Heart right ventricle (tissue), 16 donors: ENCODE measurements around the gene TXNRD1. TPM values are rescaled to one million over a fixed set of nuclear protein-coding genes. Genes with fewer than 3 reads are reported as not detected.

Experiments used
- ATAC-seq, 8 donors: fragments of 200-7000 bp; cut with Tn5 transposase; one replicate each; pipeline ENCODE4 v1.9.1; 2020; ENCODE audit warnings: mild to moderate bottlenecking in 8 of 8, moderate library complexity in 8 of 8, moderate number of reproducible peaks in 1 of 8
- DNase-seq, 2 donors: peaks; one replicate each; pipeline ENCODE4 v3.0.0-alpha.2; 2020
- H3K27ac ChIP-seq, 10 donors: fragments of 200-600 bp; sonication (generic) in 2 of 10; one replicate each; pipeline versions ENCODE4 v1.5.0 to v1.8.0; 2020 to 2022; ENCODE audit warnings: mild to moderate bottlenecking in 3 of 10
- H3K27me3 ChIP-seq, 7 donors: fragments of 200-600 bp; one replicate each; pipeline ENCODE4 v1.8.0; 2021 to 2022; ENCODE audit warnings: mild to moderate bottlenecking in 2 of 7
- H3K36me3 ChIP-seq, 9 donors: fragments of 200-600 bp; sonication (generic) in 1 of 9; one replicate each; pipeline versions ENCODE4 v1.5.0 to v1.8.0; 2020 to 2022; ENCODE audit warnings: mild to moderate bottlenecking in 2 of 9
- H3K4me1 ChIP-seq, 9 donors: fragments of 200-600 bp; sonication (generic) in 1 of 9; one replicate each; pipeline versions ENCODE4 v1.5.0 to v1.8.0; 2020 to 2022; ENCODE audit warnings: mild to moderate bottlenecking in 4 of 9
- H3K4me3 ChIP-seq, 10 donors: fragments of 200-600 bp; sonication (generic) in 2 of 10; one replicate each; pipeline versions ENCODE4 v1.5.0 to v1.8.0; 2020 to 2022; ENCODE audit warnings: mild to moderate bottlenecking in 7 of 10, moderate library complexity in 2 of 10
- H3K9me3 ChIP-seq, 11 donors: fragments of 200-600 bp in 10 of 11; sonication (generic) in 2 of 11; one replicate each; pipeline versions ENCODE4 v1.5.0 to v1.8.0; 2013 to 2022; ENCODE audit warnings: mild to moderate bottlenecking in 2 of 11, control low read depth in 1 of 11, moderate library complexity in 1 of 11
- WGBS, 2 donors: extraction: QIAGEN DNeasy Blood & Tissue Kit; methylation state at CpG; one replicate each; pipeline ENCODE4 v1.1.7; 2013; ENCODE audit warnings: inconsistent platforms in 1 of 2; 5-methylcytosine and 5-hydroxymethylcytosine counted together
- intact Hi-C, 10 donors: fragments of 100-400 bp; cut with DNase I; formaldehyde crosslinking; loops; one replicate each; pipeline versions ENCODE4 v1.11.1 to v1.14.2; 2022
- polyA plus RNA-seq, 2 donors: library from polyadenylated mRNA; stranded (reverse); fragments of 200-250 nt; gene quantifications; one replicate each; pipeline ENCODE4 v1.2.3, GENCODE V29; 2013
- total RNA-seq, 10 donors: library from RNA; stranded (reverse); fragmentation: NEBNext Ultra II Directional in 3 of 10; extraction: Animal tissue kit (Norgen Biotek cat#: 25700) in 3 of 10; gene quantifications; one replicate each; pipeline versions ENCODE4 v1.2.1 to v1.2.4, GENCODE V29; 2021 to 2023
- TF ChIP-seq, protein P1 (sequence below), 9 donors: fragments of 200-600 bp; sonication (generic) in 2 of 9; IDR thresholded peaks; one replicate each; pipeline versions ENCODE4 v1.5.0 to v1.8.0; 2021 to 2022; ENCODE audit warnings: antibody characterized with exemption in 9 of 9, mild to moderate bottlenecking in 5 of 9, moderate library complexity in 1 of 9
- donor health status: Arrhythmogenic right ventricular cardiomyopathy.
- donor health status: ischemic (EF 13 %, LVEDD 7.1; RV severe dilation, severe dysfunction).
- donor health status: healthy with polysubstance abuse.
- donor health status: DM: no; HTN: yes; CAD: no.
- donor health status: DM: no; HTN: no; CAD: no.
- donor health status: ischemic (EF 25% LVEDD 6.9; RV normal size, moderate dysfunction).
- donor health status: ischemic (EF 25% LVEDD 5.7; RV mildly dilated, moderate dysfunction).
- donor health status: healthy.
- donor health status: DM: yes; HTN: yes; CAD: no.
- donor health status: Ischemic cardiomyopathy.
- donor health status: ischemic (EF 35%, LVEDD 5.7; RV mildly dilated, moderate dysfunction).
- donor health status: nonischemic (EF 11% LVEDD 7.7; RV severe dilation, severe dysfunction).
- donor health status: DM: yes; HTN: yes; CAD: no.
- donor health status: PGD.
- donor health status: ischemic (EF 29% LVEDD 5.4; RV normal size, mild dysfunction).
- donor health status: nonischemic (EF 23%, LVEDD 6.1; RV moderate dilation, normal function).

Gene TXNRD1
- total and polyA plus RNA-seq, 12 donors, result 20.6 to 113 (median 79.5) TPM

- DNase-seq, result no peak
- H3K27me3 ChIP-seq, result no peaks in the 10 kb centered on the region
- no peak for ATAC-seq
- intact Hi-C loops, result no loop called here
- no peaks in the 10 kb centered on the region for H3K36me3 ChIP-seq
- no peak overlapping the region for H3K27ac ChIP-seq
- peaks cover 3 to 34% (median 12%) of the 10 kb centered on the region in 9 donors for H3K4me1 ChIP-seq
- TF ChIP-seq, protein P1, sequence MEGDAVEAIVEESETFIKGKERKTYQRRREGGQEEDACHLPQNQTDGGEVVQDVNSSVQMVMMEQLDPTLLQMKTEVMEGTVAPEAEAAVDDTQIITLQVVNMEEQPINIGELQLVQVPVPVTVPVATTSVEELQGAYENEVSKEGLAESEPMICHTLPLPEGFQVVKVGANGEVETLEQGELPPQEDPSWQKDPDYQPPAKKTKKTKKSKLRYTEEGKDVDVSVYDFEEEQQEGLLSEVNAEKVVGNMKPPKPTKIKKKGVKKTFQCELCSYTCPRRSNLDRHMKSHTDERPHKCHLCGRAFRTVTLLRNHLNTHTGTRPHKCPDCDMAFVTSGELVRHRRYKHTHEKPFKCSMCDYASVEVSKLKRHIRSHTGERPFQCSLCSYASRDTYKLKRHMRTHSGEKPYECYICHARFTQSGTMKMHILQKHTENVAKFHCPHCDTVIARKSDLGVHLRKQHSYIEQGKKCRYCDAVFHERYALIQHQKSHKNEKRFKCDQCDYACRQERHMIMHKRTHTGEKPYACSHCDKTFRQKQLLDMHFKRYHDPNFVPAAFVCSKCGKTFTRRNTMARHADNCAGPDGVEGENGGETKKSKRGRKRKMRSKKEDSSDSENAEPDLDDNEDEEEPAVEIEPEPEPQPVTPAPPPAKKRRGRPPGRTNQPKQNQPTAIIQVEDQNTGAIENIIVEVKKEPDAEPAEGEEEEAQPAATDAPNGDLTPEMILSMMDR (IDR thresholded peaks at IDR 0.05), result no peak
- no peaks in the 10 kb centered on the region for H3K9me3 ChIP-seq
- no peak overlapping the region for H3K4me3 ChIP-seq
- 85 to 89% methylated on average over 10 of the region's 10 CpGs for WGBS, 2 donors
Observed at GRCh38 chr12:104175726-104176247, 39.8 kb upstream of the TXNRD1 start.

GRCh38 chr12:104177336-104177662 lies 38.3 kb upstream of the TXNRD1 start:
- TF ChIP-seq, protein P1 (IDR thresholded peaks at IDR 0.05), result no peak
- Histone ChIP-seq H3K27ac (peak overlapping the region in 4 of 10 donors; percentile 7 to 77 (median 20)), H3K4me1 (peaks cover 3 to 46% (median 13%) of the 10 kb centered on the region in 9 donors), H3K36me3 (no peaks in the 10 kb centered on the region), H3K27me3 (no peaks in the 10 kb centered on the region), H3K4me3 (no peak overlapping the region), H3K9me3 (peaks cover 0 to 1% (median 0%) of the 10 kb centered on the region in 11 donors)
- DNase-seq (no peak), ATAC-seq (no peak)
- WGBS, 2 donors, result 41 to 49% methylated on average over 2 of the region's 2 CpGs
- intact Hi-C loops, result no loop called here

DNA sequence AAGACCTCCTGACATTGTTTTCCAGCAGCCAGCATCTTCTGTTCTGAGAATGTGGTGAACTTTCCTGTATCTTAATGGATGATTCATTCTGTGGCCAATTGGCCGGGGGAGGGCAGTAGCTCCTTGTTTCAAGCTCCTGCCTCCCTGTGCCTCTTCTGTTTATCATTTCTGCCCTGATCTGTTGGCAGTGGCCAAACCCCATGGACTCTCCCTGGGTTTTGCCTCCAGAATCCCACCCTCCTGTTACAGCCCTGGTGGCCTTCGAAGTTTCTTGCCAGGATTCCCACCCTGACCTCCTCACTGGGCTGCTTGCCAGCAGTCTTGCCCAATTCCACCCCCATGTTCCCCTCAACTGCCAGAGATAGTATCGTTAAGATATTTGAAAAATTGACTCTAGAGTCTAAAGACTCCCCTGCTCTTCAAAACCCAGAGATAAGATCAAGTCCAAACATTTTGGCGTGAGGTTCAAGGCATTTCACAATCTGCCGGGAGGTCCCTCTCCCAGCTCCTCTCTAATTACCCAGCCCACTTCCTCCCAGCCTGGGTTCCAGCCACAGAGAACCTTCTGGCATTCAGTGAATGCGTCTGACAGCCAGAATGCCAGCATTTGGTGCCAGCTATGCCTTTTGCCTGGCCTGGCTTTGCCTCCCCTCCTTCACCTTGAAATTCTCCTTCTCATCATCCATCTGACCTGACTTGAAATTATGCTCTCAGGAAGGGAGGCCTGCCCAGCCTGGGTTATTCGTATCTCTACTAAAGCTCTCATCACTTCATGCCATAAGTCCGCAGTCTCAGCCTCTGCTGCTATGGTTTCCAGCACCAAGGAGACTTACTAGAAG lies 37.7 kb upstream of the TXNRD1 start:
- ATAC-seq (peak; percentile 54 to 89 (median 76)), DNase-seq (peak; percentile 44 to 67)
- Histone ChIP-seq H3K4me1 (peaks cover 3 to 46% (median 13%) of the 10 kb centered on the region in 9 donors), H3K9me3 (peaks cover 0 to 7% (median 0%) of the 10 kb centered on the region in 11 donors), H3K27ac (peak overlapping the region in 9 of 10 donors; percentile 30 to 77 (median 55)), H3K36me3 (no peaks in the 10 kb centered on the region), H3K4me3 (no peak overlapping the region), H3K27me3 (no peaks in the 10 kb centered on the region)
- intact Hi-C loops, result no loop called here
- TF ChIP-seq, protein P1 (IDR thresholded peaks at IDR 0.05), result peak in 5 of 9 donors; percentile 10 to 37 (median 30)
- 36 to 43% methylated on average over 8 of the region's 8 CpGs for WGBS, 2 donors

DNA sequence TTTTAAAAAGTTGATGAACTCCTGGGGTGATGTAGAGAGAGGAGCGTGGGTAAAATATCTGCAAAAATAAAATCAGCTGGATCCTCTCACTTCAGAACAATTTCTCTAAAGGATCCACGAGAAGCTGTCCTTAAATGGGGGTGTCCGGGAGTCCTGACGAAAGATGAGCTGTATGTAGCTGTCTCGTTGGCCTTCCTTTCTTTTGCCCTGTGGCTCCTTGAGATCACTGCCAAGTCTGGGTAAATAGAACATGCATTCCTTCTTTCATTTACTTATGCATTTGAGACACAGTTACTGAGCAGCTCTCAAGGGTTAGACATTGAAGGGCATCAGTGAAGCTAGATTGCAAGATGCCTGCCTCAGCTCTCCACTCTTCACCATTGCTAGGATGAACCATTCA lies 35.2 kb upstream of the TXNRD1 start:
- 78 to 81% methylated on average over 5 of the region's 5 CpGs for WGBS, 2 donors
- no peaks in the 10 kb centered on the region for H3K36me3 ChIP-seq
- H3K4me3 ChIP-seq, result no peak overlapping the region
- no peaks in the 10 kb centered on the region for H3K27me3 ChIP-seq
- peaks cover 0 to 32% (median 13%) of the 10 kb centered on the region in 11 donors for H3K9me3 ChIP-seq
- peak overlapping the region in 2 of 10 donors; percentile 3 to 20 for H3K27ac ChIP-seq
- peaks cover 3 to 46% (median 13%) of the 10 kb centered on the region in 9 donors for H3K4me1 ChIP-seq
- no peak for DNase-seq
- no peak for ATAC-seq
- intact Hi-C loops, result no loop called here
- TF ChIP-seq, protein P1 (IDR thresholded peaks at IDR 0.05), result no peak
